ENCODE measurements around the gene GPR180. TPM values are rescaled to one million over a fixed set of nuclear protein-coding genes. Genes with fewer than 3 reads are reported as not detected.

The GPR180 gene
- total RNA-seq, 1 experiment from 2014 or later: 5.0 TPM

GRCh38 chr13:94598281-94598680, 3.4 kb upstream of the GPR180 start (continued):
- TF ChIP-seq ZNF219 (CRISPR knock-in tag; IDR thresholded peaks at IDR 0.05; ENCODE audit: borderline replicate concordance) (no peak), SMAD3 (CRISPR knock-in tag; IDR thresholded peaks at IDR 0.05; ENCODE audit: borderline replicate concordance) (no peak), ZNF512 (CRISPR knock-in tag; IDR thresholded peaks at IDR 0.05; ENCODE audit: borderline replicate concordance) (no peak), JAZF1 (CRISPR knock-in tag; IDR thresholded peaks at IDR 0.05) (no peak), IRF2 (CRISPR knock-in tag; IDR thresholded peaks at IDR 0.05; ENCODE audit: borderline replicate concordance, low read depth) (no peak), PREB (CRISPR knock-in tag; IDR thresholded peaks at IDR 0.05; ENCODE audit: borderline replicate concordance) (no peak), ZNF425 (CRISPR knock-in tag; conservative IDR thresholded peaks at IDR 0.05) (no peak), TCF7 (CRISPR knock-in tag; IDR thresholded peaks at IDR 0.05; ENCODE audit: low read depth) (no peak)

- Mint-ChIP-seq H3K27ac (no peak overlapping the region), H3K4me3 (no peak overlapping the region), H3K27me3 (ENCODE audit: low read depth) (peaks cover 24% of the 10 kb centered on the region), H3K36me3 (peaks cover 6% of the 10 kb centered on the region), H3K4me1 (peaks cover 15% of the 10 kb centered on the region), H3K9me3 (peaks cover 6% of the 10 kb centered on the region)
- DNase-seq (ENCODE audit: low spot score) (no peak), ATAC-seq (no peak)
- POLR2A ChIA-PET: interaction anchor here (0.6 kb wide), 1 partner anchor 216 kb away, joined by 3 read pairs; no protein-coding TSS in a partner anchor
- TF ChIP-seq ATF1 (CRISPR knock-in tag; IDR thresholded peaks at IDR 0.05): no peak
- no peak for TF ChIP-seq USF1 (CRISPR knock-in tag; IDR thresholded peaks at IDR 0.05)
- no peak for TF ChIP-seq ZNF281 (CRISPR knock-in tag; IDR thresholded peaks at IDR 0.05)
- TF ChIP-seq NFE2L1 (CRISPR knock-in tag; IDR thresholded peaks at IDR 0.05): no peak
- no peak for TF ChIP-seq FOXJ3 (CRISPR knock-in tag; IDR thresholded peaks at IDR 0.05; ENCODE audit: borderline replicate concordance)
- no peak for TF ChIP-seq ZMAT4 (CRISPR knock-in tag; IDR thresholded peaks at IDR 0.05)
- TF ChIP-seq EMX1 (CRISPR knock-in tag; IDR thresholded peaks at IDR 0.05): no peak
- CTCF ChIA-PET: no interaction called here
Observed at GRCh38 chr13:94599877-94600276, 1.8 kb upstream of the GPR180 start.

All from WTC11 (cell line).